Stimulated activated CD8-positive, alpha-beta memory T cell treated with anti-CD3 and anti-CD28 coated beads, Interleukin-15, amount 100 ng/mL, for 4 hours (primary cell): Measurements from ENCODE around the gene SERGEF.
"Not testable (repeated sequence)": the region's sequence is repeated elsewhere in the genome, so short reads cannot be mapped to it uniquely, and the experiment has no call there.

Experiments
- DNase-seq, 2 donors: peaks; one replicate each; pipeline ENCODE4 v3.0.0-alpha.2; 2020; ENCODE audit warnings: low read depth in 2 of 2

Gene SERGEF

GRCh38 chr11:18000760-18001159 is 12.1 kb downstream of the SERGEF start:
- DNase-seq, result no peak

- DNase-seq, result not testable (repeated sequence)
Observed at GRCh38 chr11:18000128-18000527, 12.7 kb downstream of the SERGEF start.

GRCh38 chr11:17992916-17993315 is 19.9 kb downstream of the SERGEF start:
- DNase-seq, result no peak

- DNase-seq, result no peak
Observed at GRCh38 chr11:17991783-17992433, 20.9 kb downstream of the SERGEF start.

- DNase-seq, result no peak
Observed at GRCh38 chr11:17989306-17989705, 23.5 kb downstream of the SERGEF start.

- no peak for DNase-seq
Observed at GRCh38 chr11:17988465-17988864, 24.4 kb downstream of the SERGEF start.

- DNase-seq, result no peak
Observed at GRCh38 chr11:17987826-17988225, 25.0 kb downstream of the SERGEF start.

GRCh38 chr11:17986711-17987220 is 26.1 kb downstream of the SERGEF start:
- no peak for DNase-seq

- no peak for DNase-seq
Observed at GRCh38 chr11:17986007-17986710, 26.7 kb downstream of the SERGEF start.

- DNase-seq, result no peak
Observed at GRCh38 chr11:17985517-17985916, 27.3 kb downstream of the SERGEF start.

- DNase-seq, result no peak
Observed at GRCh38 chr11:17983569-17983968, 29.3 kb downstream of the SERGEF start.

- peak in 1 of 2 donors; percentile 5 for DNase-seq
Observed at GRCh38 chr11:17979770-17980371, 33.0 kb downstream of the SERGEF start.

- no peak for DNase-seq
Observed at GRCh38 chr11:17978553-17979287, 34.1 kb downstream of the SERGEF start.

- no peak for DNase-seq
Observed at GRCh38 chr11:17976651-17977050, 36.2 kb downstream of the SERGEF start.

GRCh38 chr11:17974246-17974645 is 38.6 kb downstream of the SERGEF start:
- DNase-seq, result no peak

- DNase-seq, result no peak
Observed at GRCh38 chr11:17972987-17973386, 39.9 kb downstream of the SERGEF start.

- DNase-seq, result no peak
Observed at GRCh38 chr11:17968206-17968605, 44.6 kb downstream of the SERGEF start.

GRCh38 chr11:17967661-17968060 is 45.2 kb downstream of the SERGEF start:
- no peak for DNase-seq

GRCh38 chr11:17960091-17960490 is 52.8 kb downstream of the SERGEF start:
- no peak for DNase-seq

GRCh38 chr11:17958446-17958845 is 54.4 kb downstream of the SERGEF start:
- no peak for DNase-seq

- no peak for DNase-seq
Observed at GRCh38 chr11:17954395-17955252, 58.2 kb downstream of the SERGEF start.
